ENCODE data around the gene CACNA1I.

DNA sequence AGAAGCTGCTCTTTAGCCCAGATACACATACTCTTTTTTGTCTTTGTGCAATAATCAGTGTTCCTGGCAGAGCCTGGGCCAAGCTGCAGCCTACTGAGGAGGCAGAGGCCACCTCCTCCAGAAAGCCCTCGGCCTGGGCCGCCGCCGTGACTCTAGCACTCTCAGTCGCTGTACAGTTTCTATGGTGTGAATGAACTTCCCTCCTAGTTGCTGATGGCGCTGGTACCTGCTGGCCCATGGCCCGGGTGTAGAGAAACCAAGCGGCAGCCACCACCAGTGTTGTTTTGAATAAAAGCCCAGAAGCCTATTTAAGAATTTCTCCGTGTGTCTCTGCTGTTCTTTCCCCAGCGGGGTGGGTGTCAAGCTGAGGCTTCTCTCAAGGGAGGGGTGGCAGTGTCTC is 118.9 kb downstream of the CACNA1I start:
- TF ChIP-seq, protein P1, sequence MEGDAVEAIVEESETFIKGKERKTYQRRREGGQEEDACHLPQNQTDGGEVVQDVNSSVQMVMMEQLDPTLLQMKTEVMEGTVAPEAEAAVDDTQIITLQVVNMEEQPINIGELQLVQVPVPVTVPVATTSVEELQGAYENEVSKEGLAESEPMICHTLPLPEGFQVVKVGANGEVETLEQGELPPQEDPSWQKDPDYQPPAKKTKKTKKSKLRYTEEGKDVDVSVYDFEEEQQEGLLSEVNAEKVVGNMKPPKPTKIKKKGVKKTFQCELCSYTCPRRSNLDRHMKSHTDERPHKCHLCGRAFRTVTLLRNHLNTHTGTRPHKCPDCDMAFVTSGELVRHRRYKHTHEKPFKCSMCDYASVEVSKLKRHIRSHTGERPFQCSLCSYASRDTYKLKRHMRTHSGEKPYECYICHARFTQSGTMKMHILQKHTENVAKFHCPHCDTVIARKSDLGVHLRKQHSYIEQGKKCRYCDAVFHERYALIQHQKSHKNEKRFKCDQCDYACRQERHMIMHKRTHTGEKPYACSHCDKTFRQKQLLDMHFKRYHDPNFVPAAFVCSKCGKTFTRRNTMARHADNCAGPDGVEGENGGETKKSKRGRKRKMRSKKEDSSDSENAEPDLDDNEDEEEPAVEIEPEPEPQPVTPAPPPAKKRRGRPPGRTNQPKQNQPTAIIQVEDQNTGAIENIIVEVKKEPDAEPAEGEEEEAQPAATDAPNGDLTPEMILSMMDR (conservative IDR thresholded peaks at IDR 0.05 in 1 of 2, IDR thresholded peaks at IDR 0.05 in 1 of 2; ENCODE audit: low read depth in 1 of 2, low read length in 2 of 2) = no peak
- no peak for TF ChIP-seq EZH2 (IDR thresholded peaks at IDR 0.05; ENCODE audit: low read length, missing control alignments)
